Activated CD4-positive, alpha-beta T cell treated with anti-CD3 and anti-CD28 coated beads, Interleukin-10, Interleukin-2, amounts not matched to agents 100 ng/mL and 50 ng/mL, durations not matched to agents 16 hours and 8 hours (primary cell): ENCODE data around the gene CEACAM19.
"Not testable (repeated sequence)": the region's sequence is repeated elsewhere in the genome, so short reads cannot be mapped to it uniquely, and the experiment has no call there.

ENCODE experiments used
- DNase-seq: peaks from one replicate; pipeline ENCODE4 v3.0.0-alpha.2; 2020

CEACAM19 gene

GRCh38 chr19:44646049-44646416 lies 25.2 kb upstream of the CEACAM19 start:
- no peak for DNase-seq

DNA sequence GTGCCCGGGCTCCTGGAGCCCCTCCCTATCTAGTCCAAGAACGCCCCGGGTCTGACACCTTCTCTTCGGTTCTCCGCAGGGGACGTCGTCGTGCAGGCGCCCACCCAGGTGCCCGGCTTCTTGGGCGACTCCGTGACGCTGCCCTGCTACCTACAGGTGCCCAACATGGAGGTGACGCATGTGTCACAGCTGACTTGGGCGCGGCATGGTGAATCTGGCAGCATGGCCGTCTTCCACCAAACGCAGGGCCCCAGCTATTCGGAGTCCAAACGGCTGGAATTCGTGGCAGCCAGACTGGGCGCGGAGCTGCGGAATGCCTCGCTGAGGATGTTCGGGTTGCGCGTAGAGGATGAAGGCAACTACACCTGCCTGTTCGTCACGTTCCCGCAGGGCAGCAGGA lies 24.1 kb upstream of the CEACAM19 start:
- DNase-seq = no peak

- no peak for DNase-seq
These were observed 22.5 kb upstream of the CEACAM19 start for GRCh38 chr19:44648631-44649251.

GRCh38 chr19:44649578-44650145 lies 21.6 kb upstream of the CEACAM19 start:
- no peak for DNase-seq

GRCh38 chr19:44653343-44653742 lies 17.9 kb upstream of the CEACAM19 start:
- DNase-seq = no peak

DNA sequence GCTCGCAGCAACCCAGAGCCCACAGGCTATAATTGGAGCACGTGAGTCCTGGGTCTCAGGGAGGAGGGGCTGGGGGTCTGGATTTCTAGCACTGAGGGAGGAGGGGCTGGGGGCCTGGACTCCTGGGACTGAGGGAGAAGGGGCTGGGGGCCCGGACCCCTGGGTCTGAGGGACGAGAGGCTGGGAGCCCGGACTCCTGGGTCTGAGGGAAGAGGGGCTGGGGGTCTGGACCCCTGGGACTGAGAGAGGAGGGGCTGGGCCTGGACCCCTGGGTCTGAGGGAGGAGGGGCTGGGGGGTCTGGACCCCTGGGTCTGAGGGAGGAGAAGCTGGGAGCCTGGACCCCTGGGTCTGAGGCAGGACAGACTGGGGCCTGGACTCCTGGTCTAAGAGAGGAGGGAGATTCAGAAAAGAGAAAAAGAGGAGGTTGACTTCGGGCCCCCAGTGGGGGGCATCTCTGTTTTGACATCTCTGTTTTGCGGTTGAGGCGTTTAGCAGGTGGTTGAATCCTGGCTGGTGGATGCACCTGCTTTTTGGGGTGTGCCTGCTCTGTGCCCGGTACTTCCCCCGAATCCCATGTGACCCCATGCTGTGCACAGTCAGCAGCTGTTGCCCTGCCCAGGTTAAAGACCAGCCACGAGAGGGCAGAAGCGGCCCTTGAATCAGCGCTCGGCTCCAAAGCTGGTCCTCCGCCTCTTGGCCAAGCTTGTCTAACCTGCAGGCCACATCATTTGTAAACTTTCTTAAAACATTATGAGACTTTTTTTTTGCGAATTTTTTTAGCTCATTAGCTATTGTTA lies 17.1 kb upstream of the CEACAM19 start:
- peak; percentile 80 for DNase-seq

DNA sequence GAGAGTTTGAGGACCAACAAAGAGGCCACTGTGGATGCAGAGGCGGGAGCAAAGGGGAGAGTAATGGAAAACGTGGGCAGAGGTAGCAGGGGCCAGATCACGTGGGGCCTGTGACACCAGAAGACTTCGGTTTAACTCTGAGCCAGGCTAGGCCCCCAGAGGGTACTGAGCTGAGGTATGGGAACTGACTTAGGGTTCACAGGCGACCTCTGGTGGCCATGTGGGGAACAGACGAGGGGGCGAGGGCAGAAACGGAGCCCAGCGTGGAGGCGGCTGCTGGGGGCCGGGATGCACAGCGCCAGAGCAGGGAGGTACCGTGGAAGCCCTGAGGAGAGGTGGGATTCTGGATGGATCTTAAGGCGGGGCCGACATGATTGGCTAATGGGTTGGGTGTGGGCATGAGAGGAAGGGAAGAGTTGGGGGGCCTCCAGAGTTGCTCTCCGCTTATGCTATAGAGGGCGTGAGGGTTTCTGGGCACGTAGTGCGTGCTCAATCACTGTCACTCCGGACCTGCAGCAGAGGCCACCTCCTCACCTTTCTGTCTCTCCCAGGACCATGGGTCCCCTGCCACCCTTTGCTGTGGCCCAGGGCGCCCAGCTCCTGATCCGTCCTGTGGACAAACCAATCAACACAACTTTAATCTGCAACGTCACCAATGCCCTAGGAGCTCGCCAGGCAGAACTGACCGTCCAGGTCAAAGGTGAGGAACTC lies 13.9 kb upstream of the CEACAM19 start:
- DNase-seq = peak; percentile 76

GRCh38 chr19:44658069-44658733 lies 13.1 kb upstream of the CEACAM19 start:
- DNase-seq = no peak

GRCh38 chr19:44660081-44660480 lies 11.2 kb upstream of the CEACAM19 start:
- no peak for DNase-seq

DNA sequence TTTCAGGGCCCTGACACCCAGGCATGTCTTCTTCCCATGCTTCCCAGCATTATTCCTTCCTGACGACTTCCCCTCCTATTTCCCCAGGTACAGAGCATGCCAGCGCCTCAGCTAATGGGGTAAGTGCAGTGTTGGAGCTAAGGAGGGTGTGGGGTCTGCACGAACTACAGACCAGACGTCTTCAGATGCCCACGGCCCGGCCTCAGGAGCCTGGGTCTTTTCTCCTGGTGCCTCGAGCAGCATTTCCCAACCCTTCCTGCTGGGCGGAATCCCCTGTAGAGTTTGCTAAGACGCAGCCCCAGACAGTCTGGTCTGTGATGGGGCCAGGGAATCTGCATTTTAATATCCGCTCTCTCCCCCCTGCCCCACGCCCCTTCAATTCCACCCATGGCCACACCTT lies 10.1 kb upstream of the CEACAM19 start:
- DNase-seq = no peak

DNA sequence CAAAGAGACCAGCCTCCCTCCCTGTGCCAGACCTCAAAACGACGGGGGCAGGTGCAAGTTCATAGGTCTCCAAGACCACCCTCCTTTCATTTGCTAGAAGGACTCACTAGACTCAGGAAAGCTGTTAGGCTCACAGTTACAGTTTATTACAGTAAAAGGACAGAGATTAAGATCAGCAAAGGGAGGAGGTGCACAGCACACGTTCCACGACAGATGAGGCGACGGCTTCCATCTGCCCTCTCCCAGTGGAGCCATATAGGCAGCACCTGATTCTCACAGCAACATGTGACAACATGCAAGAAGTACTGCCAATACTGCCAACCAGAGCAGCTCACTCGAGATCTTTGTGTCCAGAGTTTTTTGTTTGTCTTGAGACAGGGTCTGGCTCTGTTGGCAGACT lies 9.4 kb upstream of the CEACAM19 start:
- DNase-seq = no peak

DNA sequence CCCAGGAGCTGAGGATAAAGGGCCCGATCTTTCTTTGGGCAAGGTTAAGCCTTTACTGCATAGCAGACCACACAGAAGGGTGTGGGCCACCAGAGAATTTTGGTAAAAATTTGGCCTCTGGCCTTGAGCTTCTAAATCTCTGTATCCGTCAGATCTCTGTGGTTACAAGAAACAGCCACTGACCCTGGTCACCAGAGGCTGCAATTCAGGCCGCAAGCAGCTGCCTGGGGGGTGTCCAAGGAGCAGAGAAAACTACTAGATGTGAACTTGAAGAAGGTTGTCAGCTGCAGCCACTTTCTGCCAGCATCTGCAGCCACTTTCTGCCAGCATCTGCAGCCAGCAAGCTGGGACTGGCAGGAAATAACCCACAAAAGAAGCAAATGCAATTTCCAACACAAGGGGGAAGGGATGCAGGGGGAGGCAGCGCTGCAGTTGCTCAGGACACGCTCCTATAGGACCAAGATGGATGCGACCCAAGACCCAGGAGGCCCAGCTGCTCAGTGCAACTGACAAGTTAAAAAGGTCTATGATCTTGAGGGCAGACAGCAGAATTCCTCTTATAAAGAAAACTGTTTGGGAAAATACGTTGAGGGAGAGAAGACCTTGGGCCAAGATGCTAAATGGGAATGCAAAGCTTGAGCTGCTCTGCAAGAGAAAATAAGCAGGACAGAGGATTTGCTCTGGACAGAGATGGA lies 8.4 kb upstream of the CEACAM19 start:
- DNase-seq = no peak

DNA sequence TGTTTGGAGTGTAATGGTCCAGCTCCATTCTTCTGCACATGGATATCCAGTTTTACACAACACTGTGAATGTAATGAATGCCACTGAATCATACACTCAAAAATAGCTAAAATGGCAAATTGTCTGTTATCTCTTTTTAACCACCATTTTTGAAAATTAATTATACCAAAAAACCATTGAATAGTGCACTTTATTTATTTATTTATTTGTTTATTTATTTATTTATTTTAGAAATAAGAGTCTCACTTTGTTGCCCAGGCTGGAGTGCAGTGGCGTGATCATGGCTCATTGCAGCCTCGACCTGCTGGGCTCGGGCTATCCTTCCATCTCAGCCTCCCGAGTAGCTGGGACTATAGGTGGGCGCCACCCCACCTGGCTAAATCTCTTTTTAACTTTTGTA lies 7.3 kb upstream of the CEACAM19 start:
- DNase-seq = no peak

- DNase-seq = no peak
These were observed 6.3 kb upstream of the CEACAM19 start for GRCh38 chr19:44664976-44665375.

GRCh38 chr19:44666852-44667556 lies 4.3 kb upstream of the CEACAM19 start:
- DNase-seq = no peak

GRCh38 chr19:44668985-44669764 lies 2.1 kb upstream of the CEACAM19 start:
- DNase-seq = no peak

DNA sequence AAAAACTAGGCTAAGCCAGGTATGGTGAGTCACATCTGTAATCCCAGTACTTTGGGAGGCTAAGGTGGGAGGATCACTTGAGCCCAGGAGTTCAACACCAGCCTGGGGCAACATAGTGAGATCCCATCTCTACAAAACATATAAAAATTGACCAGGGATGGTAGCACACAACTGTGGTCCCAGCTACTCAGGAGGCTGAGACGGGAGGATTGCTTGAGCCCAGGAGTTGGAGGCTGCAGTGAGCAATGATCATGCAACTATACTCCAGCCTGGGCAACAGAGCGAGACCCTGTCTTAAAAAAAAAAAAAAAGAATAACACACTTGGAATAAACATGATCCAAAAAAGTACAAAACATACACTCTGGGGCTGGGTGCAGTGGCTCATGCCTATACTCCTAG lies 1.3 kb upstream of the CEACAM19 start:
- DNase-seq = not testable (repeated sequence)

GRCh38 chr19:44672226-44672625 lies 944 bp downstream of the CEACAM19 start:
- DNase-seq = no peak

- DNase-seq = no peak
These were observed 2.2 kb downstream of the CEACAM19 start for GRCh38 chr19:44673510-44673909.

DNA sequence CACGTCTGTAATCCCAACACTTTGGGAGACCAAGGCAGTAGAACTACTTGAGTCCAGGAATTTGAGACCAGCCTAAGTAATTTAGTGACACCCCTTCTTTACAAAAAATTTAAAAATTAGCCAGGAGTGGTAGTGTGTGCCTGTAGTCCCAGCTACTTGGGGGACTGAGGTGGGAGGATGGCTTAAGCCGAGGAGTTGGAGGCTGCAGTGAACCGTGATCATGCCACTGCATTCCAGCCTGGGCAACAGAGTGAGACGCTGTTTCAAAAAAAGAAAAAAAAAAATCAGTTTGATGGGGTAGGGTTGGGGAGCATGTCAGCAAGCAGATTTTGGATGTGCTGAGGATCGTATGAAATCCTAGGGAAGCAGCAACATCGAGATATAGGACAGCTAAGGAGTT lies 4.2 kb downstream of the CEACAM19 start:
- no peak for DNase-seq
